GM21526 (cell line): ENCODE data around the gene GTPBP8.
"Not testable (repeated sequence)": the region's sequence is repeated elsewhere in the genome, so short reads cannot be mapped to it uniquely, and the experiment has no call there.

ENCODE experiments used
- ATAC-seq: cut with Tn5 transposase; IDR thresholded peaks from one replicate; pipeline ENCODE4 v1.9.1; 2021; ENCODE audit warnings: moderate library complexity; ENCODE audit not compliant: unreplicated experiment, low FRiP score

GTPBP8 gene

DNA sequence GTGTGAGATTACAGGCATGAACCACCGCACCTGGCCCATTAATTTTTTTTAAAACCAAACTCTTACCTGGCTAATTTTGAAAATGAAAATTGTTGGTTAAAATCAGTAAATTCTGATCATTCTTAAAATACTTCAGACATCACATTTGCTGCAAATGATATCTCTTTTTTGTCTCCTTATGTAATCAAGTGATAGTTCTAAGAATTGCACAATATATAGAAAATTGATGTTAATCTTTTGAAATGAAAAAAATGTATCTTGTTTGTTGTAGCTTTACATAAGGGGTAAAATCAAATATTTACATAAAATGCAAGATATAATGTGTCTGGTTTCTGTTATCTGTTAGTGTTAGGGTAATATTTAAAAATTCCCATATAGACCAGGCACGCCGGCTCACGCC lies 5.0 kb downstream of the GTPBP8 start:
- ATAC-seq, result no peak

DNA sequence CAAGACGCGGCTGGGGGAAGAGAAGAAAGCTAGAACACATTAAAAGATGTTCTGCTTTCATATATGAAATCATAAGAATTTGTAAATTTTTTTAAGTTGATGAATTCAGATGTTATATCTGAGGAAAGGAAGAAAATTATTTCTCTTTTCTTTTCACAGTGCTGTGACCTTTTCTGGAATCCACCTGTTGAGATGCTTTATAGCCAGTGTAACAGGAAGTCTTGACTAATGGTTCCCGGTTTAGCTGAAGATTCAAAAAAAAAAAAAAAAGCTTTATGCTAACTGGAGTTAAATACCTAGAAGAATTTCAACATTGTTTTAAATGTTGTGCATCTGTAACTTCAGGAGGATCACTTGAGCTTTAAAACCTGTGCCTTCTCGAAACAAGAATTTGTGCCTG lies 9.9 kb downstream of the GTPBP8 start:
- ATAC-seq, result no peak

DNA sequence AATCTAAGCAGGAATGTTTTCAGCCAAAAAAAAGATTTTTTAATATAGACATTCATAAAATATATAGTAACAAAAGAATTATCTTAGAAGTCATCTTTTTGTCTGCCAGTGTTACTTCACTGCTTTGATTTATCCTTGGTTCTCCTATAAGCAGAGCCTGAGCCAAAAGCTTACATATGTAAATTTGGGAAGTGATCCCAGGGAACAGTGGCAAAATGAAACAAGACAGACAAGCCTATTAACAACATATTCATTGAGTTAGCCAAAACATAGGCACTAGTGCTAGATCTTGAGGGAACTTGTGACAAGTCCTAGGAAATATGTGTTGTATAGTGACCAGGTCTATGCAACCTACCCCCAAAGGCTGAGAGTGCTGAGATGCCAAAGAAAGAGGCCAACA lies 11.3 kb downstream of the GTPBP8 start:
- no peak for ATAC-seq

DNA sequence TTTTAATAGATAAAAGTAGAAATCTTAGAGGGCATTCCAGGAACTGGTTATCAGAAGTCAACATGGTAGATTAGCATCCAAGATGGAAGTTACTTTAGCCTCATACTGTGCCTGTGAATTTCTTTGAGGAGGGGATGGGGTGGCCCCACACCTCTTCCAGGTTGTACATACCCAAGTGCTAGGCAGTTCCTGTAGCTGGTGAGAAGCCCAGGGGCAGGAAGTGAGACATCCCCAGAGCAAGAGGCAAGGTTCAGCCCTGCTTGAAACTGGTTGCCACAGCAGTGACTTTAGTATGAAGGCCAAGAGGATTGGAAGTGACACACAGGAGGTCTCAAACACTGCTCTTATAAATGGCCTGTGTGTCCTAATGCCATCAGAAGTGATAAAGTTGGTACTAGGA lies 11.9 kb downstream of the GTPBP8 start:
- no peak for ATAC-seq

DNA sequence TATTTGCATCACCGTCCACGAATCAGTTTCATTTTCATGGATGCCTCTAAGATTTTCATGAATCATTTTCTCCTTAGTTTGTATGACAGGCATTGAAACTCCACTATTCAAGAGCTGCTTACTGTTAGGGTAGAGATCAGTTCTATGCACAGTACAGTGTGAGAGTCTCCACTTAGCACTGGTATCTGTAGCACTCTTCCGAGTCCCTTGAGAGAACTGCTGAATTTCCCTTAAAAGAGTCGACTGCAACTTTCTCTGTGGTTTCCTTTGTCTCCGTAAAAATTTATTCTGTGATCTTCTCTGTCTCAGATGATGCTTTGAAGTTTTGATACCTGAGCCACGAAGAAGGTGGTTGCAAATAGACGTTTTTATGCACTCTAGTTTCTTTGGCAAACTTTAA lies 14.8 kb downstream of the GTPBP8 start:
- ATAC-seq, result no peak

DNA sequence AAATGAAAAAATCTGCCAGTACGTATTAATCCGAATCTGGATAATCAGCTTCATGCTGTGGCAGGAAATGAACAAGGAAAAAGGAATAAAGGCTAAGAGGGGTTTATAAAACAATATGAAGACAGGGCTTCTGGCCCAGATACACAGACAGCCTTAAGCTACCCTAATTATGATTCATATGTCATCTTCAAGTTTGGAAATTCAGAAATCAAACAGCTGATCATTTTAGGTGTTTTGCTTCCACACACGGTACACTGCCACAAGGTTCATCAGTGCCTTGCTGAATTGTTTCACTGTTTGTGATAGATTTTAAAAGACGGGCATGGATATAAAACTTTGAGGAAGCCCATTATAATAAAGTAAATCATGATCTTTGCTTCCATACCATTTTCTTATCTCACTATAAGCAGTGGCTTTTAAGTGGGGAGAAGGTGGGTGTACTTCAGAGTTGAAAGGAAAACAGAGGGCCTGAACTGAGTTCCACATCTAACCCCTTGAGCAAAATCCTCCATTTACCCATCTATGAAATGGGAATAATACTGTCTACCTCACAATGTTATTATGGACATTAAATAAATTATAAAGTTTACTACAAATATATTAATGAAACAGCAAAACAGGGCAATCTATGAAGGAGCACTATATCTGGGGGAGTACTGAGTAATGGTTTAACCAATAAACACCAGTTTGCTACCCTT lies 15.7 kb downstream of the GTPBP8 start:
- ATAC-seq, result no peak

DNA sequence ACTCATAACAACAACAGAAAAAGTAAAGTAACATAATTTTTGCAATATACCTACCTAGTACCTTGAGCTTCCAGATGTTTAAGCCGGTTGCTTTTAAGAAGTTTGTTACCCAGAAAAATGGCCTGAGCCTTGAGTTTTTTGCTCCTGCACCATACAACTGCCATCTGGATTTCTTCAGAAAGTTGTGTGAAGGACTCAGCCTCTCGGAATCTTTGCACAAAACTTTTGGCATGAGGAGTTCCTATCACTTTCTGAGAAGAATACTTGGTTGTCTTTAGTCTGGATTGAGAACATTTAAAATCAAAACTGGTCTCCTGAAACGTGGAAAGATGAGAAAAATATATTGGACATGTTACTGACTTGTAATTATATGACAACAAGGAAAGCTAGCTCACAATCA lies 17.3 kb downstream of the GTPBP8 start:
- no peak for ATAC-seq

DNA sequence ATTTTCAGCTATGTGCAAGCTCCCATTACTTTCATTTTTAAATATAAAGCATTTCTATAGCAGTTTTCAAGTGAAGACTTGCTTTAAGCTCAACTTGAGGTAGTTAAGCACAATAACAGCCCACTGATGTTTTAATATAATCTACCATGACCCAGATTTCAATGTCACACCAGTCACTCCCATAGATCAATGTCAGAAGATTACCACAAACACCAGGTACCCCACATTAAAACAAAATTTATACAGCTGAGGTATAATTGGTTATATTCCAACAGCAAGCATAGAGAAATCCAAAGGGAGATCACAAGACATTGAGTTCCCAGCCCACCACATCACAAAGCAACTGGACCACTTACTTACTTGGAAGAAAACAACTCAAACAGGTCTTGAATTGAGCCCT lies 22.8 kb downstream of the GTPBP8 start:
- no peak for ATAC-seq

DNA sequence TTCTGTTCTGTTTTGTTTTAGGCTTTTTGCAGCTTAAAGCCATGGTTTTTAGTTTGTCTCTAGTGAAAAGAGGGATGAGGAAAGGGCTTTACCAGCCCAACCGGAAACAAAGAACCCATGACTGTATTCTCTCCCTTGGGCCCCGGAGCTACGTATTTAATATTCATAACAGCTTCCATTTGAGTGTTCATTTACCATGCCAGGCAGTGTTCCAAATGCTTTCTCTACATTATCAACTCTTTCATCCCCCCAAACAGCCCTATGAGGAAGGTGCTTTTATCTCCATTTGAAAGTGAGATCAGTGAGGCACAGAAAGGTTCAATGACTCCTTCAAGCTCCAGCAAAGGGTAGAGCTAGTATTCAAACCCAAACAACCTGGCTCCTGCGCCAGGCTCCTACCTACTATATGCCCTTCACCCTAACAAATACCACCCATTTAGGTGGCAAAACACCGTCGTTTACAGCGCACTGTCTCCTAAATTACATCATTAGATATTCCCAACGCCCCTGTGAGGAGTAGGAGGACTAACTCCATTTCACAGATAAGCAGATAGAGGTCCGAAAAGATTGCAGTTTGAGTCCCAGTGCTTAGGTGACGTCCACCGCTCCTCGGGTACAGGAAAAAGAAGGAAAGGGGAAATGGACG lies 27.9 kb downstream of the GTPBP8 start:
- ATAC-seq, result no peak

DNA sequence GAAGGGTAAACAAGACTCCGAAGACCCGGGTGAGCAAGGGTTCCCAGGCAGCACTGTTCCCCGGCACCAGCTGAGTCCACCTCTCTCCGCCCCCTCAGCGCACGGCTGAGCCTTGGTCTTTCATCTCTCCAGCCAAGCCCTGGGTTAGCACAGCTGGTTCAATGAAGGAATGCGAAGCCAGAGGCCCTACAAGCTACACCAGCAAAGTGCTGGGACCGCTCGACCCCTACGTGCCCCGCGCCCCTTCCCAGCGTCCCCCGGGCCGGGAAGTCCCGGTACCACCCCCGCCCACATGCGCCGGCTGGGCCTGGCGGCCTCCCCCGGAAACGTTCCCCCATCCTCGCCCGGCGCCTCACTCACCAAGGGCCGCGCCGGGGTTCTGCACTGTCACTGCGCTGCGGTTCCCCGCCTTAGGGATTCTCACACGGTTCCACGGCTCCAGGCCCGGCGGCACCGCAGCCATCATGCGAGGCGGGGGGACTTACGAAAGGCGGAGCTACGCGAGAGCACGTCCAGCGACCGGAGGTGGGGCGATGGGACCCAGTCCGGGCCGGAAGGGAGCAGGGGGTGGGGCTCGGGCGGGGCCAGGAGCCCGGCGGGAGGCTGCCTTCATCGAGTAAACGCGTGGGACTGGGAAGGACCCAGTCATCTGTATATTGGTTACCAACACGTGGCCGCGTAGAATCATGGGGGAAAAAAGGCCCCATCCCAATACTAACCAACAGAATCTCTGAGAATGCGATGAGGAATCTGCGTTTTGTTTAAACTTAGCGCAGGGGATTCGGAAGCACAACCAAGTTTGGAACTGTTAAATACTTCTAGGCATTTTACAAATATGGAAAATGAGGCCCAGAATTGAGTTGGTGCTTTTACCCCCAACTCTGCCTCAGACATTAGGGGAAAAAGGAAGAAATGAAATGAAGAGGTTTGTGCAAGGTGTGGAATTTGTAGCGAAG lies 28.7 kb downstream of the GTPBP8 start:
- peak; percentile 89 for ATAC-seq

DNA sequence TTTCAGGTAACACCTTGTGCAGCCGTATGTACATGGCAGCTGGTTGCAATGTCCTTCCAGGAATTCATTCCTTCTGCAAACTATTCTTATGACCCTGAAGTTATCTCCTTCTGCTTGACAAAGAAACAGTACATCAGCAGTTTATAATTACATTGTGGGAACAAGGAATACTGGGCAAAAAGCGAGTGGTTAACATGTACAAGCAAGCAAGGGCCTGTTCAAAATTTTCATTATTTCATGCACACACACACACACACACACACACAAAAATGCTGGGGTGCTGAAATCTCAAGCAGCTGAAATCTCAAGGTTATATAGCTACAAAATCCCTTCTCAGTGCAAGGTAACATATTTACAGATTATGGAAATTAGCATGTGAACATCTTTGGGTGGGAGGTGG lies 30.7 kb downstream of the GTPBP8 start:
- no peak for ATAC-seq

DNA sequence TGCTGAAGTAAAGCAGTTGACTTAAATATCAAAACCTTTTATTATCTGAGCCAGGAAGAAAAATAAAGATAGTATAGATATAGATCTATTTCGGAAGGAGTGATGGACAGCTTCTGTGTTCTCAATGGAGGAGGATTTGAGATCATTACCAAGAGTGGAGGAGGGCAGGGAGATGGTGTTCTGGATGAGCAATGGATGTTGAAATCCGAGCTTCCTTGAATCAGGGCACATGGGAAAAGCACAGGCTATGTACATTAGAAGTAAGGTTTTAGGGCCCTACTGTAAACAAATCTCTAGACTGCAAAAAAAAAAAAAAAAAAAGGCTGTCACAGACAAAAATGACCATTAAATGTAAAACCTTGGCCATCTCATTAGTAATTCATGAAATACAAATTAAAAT lies 43.2 kb downstream of the GTPBP8 start:
- no peak for ATAC-seq

DNA sequence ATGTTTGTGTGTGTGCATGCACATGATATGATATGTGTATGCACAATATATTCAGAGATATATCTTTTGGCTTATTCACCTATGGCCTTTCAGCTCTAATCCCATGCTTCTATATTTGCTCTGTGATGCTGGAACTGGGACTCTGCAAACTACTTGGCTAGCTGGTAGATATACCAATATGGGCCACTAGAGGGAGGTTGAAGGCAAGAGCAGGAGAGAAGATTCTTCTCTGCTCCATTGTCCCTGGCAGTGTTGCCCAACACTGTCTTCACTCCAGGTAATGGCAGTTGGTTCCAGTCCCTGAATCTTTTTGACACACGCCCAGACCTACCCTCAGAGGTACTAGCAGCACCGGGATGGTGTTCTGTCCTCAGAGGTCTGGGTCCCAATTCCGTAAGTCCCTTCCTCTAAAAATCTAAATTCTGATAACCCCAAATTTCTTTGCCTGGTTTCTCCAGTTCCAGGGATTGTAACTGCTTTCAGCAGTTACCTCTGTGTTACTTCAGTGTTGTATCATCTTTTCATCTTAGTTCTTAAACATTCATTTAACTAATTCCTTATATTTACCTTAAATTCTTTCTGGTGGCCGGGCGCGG lies 44.7 kb downstream of the GTPBP8 start:
- no peak for ATAC-seq

DNA sequence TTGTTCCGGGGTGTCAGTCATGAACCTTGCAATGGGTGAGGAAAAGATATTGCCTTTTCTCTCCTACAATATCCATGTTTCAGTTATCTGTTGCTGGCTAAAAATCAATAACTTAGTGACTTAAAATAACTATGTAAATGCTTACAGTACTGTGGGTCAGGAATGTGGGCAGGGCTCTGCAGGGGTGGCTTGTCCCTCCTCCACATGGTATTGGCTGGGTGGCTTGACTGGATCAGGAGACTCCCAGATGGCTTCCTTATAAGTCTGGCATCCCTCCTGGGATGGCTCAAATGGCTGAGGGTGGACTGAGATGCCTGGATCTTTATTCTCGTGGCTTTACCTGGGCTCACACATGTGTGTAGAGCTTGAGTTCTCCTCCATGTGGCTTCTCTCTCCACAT lies 47.5 kb downstream of the GTPBP8 start:
- ATAC-seq, result no peak

DNA sequence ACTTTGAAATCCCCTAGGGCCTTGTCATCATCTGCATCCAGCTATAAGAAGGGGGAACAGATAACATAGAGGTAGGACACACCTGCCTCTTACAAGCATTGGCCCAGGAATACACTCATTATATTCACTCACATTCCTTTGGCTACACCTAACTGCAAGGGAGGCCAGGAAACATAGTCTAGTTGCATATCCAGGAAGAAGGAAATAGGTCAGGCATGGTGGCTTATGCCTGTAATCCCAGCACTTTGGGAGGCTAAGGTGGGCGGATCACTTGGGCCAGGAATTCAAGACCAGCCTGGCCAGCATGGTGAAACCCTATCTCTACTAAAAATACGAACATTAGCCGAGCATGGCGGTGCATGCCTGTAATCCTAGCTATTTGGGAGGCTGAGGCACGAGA lies 48.8 kb downstream of the GTPBP8 start:
- ATAC-seq, result no peak

DNA sequence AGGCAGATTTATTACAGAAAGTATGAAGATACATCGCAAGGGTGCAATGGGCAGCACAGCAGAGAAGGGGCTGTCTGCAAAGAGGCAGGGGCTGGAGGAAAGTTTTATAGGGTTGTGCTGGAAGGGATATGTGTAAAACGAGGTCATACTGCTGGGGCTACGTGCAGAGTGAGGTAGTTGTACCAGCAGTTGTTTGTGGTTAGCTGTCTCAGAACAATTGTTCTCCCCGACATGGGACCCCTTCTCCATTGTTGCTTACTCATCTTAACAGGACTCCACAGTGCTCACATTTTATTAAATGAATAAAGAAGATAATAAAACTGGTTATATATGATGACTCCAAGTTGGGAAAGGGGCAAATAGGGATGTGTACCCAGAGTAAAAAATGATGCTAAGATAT lies 49.4 kb downstream of the GTPBP8 start:
- ATAC-seq, result no peak

DNA sequence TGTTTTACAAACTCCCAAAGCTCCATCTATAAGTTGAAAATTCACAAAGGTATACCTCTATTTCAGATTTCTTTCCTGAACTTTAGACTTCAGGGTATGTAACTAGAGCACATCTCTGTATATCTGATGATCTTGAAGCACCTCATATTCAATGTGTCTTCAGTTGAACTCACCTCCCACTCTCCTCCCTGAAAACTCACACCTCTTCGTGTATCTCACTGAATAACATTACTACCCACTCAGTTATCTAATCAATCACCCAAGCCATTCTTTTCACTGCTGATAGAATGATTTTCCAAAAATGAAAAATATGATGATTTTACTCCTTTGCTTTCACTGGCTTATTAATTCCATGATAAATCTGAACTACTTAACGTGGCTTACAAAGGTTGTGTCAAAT lies 52.9 kb downstream of the GTPBP8 start:
- no peak for ATAC-seq

DNA sequence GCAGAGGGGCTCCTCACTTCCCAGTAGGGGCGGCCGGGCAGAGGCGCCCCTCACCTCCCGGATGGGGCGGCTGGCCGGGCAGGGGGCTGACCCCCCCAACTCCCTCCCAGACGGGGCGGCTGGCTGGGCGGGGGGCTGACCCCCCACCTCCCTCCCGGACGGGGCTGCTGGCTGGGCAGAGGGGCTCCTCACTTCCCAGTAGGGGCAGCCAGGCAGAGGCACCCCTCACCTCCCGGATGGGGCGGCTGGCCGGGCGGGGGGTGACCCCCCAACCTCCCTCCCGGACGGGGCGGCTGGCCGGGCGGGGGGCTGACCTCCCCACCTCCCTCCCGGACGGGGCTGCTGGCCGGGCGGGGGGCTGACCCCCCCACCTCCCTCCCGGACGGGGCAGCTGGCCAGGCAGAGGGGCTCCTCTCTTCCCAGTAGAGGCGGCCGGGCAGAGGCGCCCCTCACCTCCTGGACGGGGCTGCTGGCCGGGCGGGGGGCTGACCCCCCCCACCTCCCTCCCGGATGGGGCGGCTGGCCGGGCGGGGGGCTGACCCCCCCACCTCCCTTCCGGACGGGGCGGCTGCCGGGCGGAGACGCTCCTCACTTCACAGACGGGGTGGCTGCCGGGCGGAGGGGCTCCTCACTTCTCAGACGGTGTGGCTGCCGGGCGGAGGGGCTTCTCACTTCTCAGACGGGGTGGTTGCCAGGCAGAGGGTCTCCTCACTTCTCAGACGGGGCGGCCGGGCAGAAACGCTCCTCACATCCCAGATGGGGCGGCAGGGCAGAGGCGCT lies 55.6 kb downstream of the GTPBP8 start:
- ATAC-seq, result not testable (repeated sequence)

DNA sequence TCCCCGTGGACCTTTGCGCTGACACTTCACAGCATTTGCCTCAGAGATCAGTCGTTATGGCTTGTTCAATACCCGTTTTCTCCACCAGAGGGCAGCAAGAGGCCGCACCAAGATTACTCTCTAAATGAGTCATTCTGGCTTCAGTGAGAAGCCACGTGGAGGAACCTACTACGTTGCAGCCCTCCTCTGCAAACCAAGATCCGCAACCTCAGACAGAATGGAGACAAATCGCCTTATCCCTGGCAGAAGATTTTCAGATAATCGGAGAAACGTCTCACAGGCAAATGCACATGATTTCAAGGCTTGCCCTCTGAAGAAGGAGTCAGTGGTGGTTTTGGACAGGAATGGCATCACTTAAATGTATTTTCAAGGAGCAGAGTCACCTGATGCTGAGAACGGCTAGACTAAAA lies 60.5 kb downstream of the GTPBP8 start:
- peak; percentile 95 for ATAC-seq
